Panc1 (cell line): ENCODE data around the gene SYCP3. TPM values are rescaled to one million over a fixed set of nuclear protein-coding genes. Genes with fewer than 3 reads are reported as not detected.

Experiments
- ATAC-seq: fragments of 200-7000 bp; cut with Tn5 transposase; 2 replicates; pipeline ENCODE4 v1.9.1; 2020; ENCODE audit warnings: mild to moderate bottlenecking, moderate library complexity
- BruUV-seq: library from RNA; stranded (reverse); fragments of 400-500 nt; replicated peaks from 2 replicates; lab custom pipeline; 2021; lab: Mats Ljungman, UMichigan
- CTCF ChIA-PET: fragments of 300-600 bp; sonication (Branson Sonifier 250); formaldehyde crosslinking; loops from one replicate; lab custom pipeline; 2022; ENCODE audit warnings: antibody characterized with exemption; lab: Charles Lee
- POLR2A ChIA-PET: fragments of 300-600 bp; sonication (Branson Sonifier 250); formaldehyde crosslinking; loops from one replicate; lab custom pipeline; 2022; ENCODE audit warnings: antibody characterized with exemption; lab: Charles Lee
- DNase-seq: peaks from one replicate; pipeline ENCODE4 v3.0.0-alpha.2; 2010; ENCODE audit warnings: low read depth, low spot score
- H3K27ac ChIP-seq: 2 replicates; pipeline ENCODE4 v1.5.1; 2011; ENCODE audit warnings: mild to moderate bottlenecking, low read length, inconsistent platforms
- H3K27me3 ChIP-seq: fragments of 200-500 bp; sonication (Bioruptor generic); 2 replicates; pipeline ENCODE4 v1.6.0; 2014; ENCODE audit warnings: low read length, inconsistent platforms; ENCODE audit not compliant: control insufficient read depth, insufficient read depth
- H3K36me3 ChIP-seq: fragments of 200-500 bp; sonication (Bioruptor generic); 2 replicates; pipeline ENCODE4 v1.5.1; 2014; ENCODE audit warnings: inconsistent platforms, mild to moderate bottlenecking, low read length, moderate library complexity; ENCODE audit not compliant: control insufficient read depth, insufficient read depth
- H3K4me1 ChIP-seq: 2 replicates; pipeline ENCODE4 v1.5.1; 2011; ENCODE audit warnings: inconsistent platforms, mild to moderate bottlenecking, low read length, moderate library complexity; ENCODE audit not compliant: control insufficient read depth, insufficient read depth
- H3K4me3 ChIP-seq, 2 experiments: 2 replicates each; pipeline ENCODE4 v1.5.1; 2011 to 2012; ENCODE audit warnings: low read depth in 2 of 2, low read length in 2 of 2, mild to moderate bottlenecking in 2 of 2, inconsistent platforms in 1 of 2, moderate library complexity in 1 of 2
- H3K9me3 ChIP-seq: fragments of 200-500 bp; sonication (Bioruptor generic); 2 replicates; pipeline ENCODE4 v1.5.1; 2014; ENCODE audit warnings: low read depth, mild to moderate bottlenecking, inconsistent platforms, low read length, moderate library complexity; ENCODE audit not compliant: control insufficient read depth, insufficient read depth
- POLR2AphosphoS5 ChIP-seq: IDR thresholded peaks from 2 replicates; pipeline ENCODE4 v1.6.1; 2012; ENCODE audit warnings: mild to moderate bottlenecking, low read depth, low read length, moderate library complexity
- SIN3A ChIP-seq: IDR thresholded peaks from 2 replicates; pipeline ENCODE4 v1.6.1; 2012; ENCODE audit warnings: low read depth, mild to moderate bottlenecking, low read length, moderate library complexity, borderline replicate concordance; ENCODE audit not compliant: insufficient read depth
- TCF7L2 ChIP-seq: IDR thresholded peaks from 2 replicates; pipeline ENCODE4 v1.6.1; 2011; ENCODE audit warnings: mild to moderate bottlenecking, low read depth, low read length, inconsistent platforms
- in situ Hi-C: cut with HindIII; loops from 2 replicates; pipeline ENCODE4 v1.10.0; 2016; ENCODE audit warnings: low sequenced_read_pairs, low pct_unique_long_range_greater_than_20kb
- intact Hi-C: fragments of 100-400 bp; cut with micrococcal nuclease; formaldehyde crosslinking; loops from one replicate; pipeline ENCODE4 v1.10.0; 2022; ENCODE audit not compliant: unreplicated experiment
- total RNA-seq: library from RNA; stranded (reverse); gene quantifications from one replicate; pipeline ENCODE4 v1.2.1, GENCODE V29; 2021; ENCODE audit not compliant: unreplicated experiment
- TF ChIP-seq, protein P1 (sequence below), 2 experiments: IDR thresholded peaks; 2 replicates each; pipeline ENCODE4 v1.6.1; 2011 to 2012; ENCODE audit warnings: low read depth in 2 of 2, control low read depth in 1 of 2, low read length in 1 of 2, mild to moderate bottlenecking in 1 of 2, moderate library complexity in 1 of 2; ENCODE audit not compliant: insufficient read depth in 1 of 2
- TF ChIP-seq, protein P2 (sequence below): fragments of 450-650 bp; IDR thresholded peaks from 2 replicates; pipeline ENCODE4 v1.5.1; 2017; ENCODE audit warnings: mild to moderate bottlenecking

Gene SYCP3
- total RNA-seq, 1 experiment from 2014 or later: not detected

DNA sequence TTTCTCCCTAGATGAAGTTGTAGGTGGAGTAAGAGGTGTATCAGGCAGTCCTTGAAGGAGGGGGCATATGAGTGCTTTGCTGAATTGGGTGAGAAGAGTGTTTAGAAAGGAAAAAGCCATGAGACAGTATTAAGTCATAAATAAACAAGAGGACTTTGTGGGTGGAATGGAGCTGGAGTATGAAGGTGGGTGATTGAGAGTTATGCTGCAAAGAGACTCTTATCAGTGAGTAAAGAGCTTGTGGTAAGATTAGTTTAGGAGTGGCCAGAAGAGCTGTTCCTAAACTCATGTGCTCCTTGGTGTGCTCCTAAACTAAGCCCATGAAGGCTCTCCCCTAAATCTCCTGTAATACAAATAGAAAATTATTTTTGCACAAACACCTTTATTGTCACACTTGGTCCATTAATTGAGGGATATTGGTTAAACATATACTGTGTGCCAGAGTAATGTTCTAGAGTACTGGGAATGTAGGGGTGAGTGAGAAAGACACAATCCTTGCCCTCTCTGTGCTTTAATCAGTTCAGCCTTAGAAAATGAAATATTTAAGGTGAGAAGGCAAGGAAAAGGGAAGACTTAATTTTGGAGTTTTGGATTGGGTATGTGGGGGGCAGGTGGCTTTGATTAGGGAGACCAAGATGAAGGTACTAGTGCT lies 32.0 kb downstream of the SYCP3 start:
- POLR2A ChIA-PET: no interaction called here
- H3K4me1 ChIP-seq: peaks cover 35% of the 10 kb centered on the region
- ATAC-seq (peak; percentile 78), DNase-seq (no peak)
- TF ChIP-seq, protein P1, sequence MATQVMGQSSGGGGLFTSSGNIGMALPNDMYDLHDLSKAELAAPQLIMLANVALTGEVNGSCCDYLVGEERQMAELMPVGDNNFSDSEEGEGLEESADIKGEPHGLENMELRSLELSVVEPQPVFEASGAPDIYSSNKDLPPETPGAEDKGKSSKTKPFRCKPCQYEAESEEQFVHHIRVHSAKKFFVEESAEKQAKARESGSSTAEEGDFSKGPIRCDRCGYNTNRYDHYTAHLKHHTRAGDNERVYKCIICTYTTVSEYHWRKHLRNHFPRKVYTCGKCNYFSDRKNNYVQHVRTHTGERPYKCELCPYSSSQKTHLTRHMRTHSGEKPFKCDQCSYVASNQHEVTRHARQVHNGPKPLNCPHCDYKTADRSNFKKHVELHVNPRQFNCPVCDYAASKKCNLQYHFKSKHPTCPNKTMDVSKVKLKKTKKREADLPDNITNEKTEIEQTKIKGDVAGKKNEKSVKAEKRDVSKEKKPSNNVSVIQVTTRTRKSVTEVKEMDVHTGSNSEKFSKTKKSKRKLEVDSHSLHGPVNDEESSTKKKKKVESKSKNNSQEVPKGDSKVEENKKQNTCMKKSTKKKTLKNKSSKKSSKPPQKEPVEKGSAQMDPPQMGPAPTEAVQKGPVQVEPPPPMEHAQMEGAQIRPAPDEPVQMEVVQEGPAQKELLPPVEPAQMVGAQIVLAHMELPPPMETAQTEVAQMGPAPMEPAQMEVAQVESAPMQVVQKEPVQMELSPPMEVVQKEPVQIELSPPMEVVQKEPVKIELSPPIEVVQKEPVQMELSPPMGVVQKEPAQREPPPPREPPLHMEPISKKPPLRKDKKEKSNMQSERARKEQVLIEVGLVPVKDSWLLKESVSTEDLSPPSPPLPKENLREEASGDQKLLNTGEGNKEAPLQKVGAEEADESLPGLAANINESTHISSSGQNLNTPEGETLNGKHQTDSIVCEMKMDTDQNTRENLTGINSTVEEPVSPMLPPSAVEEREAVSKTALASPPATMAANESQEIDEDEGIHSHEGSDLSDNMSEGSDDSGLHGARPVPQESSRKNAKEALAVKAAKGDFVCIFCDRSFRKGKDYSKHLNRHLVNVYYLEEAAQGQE (IDR thresholded peaks at IDR 0.05; ENCODE audit: insufficient read depth in 1 of 2, low read depth in 2 of 2, low read length in 1 of 2): no peak
- no peak for TF ChIP-seq TCF7L2
- TF ChIP-seq, protein P2, sequence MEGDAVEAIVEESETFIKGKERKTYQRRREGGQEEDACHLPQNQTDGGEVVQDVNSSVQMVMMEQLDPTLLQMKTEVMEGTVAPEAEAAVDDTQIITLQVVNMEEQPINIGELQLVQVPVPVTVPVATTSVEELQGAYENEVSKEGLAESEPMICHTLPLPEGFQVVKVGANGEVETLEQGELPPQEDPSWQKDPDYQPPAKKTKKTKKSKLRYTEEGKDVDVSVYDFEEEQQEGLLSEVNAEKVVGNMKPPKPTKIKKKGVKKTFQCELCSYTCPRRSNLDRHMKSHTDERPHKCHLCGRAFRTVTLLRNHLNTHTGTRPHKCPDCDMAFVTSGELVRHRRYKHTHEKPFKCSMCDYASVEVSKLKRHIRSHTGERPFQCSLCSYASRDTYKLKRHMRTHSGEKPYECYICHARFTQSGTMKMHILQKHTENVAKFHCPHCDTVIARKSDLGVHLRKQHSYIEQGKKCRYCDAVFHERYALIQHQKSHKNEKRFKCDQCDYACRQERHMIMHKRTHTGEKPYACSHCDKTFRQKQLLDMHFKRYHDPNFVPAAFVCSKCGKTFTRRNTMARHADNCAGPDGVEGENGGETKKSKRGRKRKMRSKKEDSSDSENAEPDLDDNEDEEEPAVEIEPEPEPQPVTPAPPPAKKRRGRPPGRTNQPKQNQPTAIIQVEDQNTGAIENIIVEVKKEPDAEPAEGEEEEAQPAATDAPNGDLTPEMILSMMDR: no peak
- TF ChIP-seq SIN3A: no peak
- TF ChIP-seq POLR2AphosphoS5: no peak
- H3K4me3 ChIP-seq: no peak overlapping the region
- intact Hi-C loops: no loop called here
- BruUV-seq: TSS peak; percentile 65
- peak overlapping the region; percentile 82 for H3K27ac ChIP-seq
- CTCF ChIA-PET: no interaction called here
- H3K36me3 ChIP-seq: no peaks in the 10 kb centered on the region; the same call in 1 of the 2 replicates
- no peaks in the 10 kb centered on the region for H3K9me3 ChIP-seq
- no peaks in the 10 kb centered on the region for H3K27me3 ChIP-seq
- in situ Hi-C loops: no loop called here

DNA sequence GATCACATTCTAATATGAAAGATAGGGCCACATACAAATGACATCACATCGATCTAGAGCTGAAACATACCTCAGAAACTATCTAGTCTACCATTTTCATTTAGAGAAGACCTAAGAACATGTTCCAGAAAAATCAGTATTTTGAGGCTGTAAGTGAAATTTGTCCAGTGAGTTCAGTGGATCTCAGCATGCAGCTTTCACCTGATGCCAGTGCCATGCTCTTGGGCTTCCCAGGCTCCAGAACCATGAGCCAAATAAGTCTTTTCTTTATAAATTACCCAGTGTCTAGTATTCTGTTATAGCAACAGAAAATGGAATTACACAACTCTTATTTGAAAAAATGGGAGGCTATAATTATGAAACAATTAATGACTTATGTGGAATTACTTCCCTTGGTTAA lies 32.9 kb downstream of the SYCP3 start:
- H3K27ac ChIP-seq: peak overlapping the region; percentile 82; the same call in 1 of the 2 replicates
- in situ Hi-C loops: no loop called here
- H3K4me1 ChIP-seq: peaks cover 36% of the 10 kb centered on the region
- BruUV-seq: no TSS peak
- CTCF ChIA-PET: no interaction called here
- POLR2A ChIA-PET: no interaction called here
- no peak overlapping the region for H3K4me3 ChIP-seq
- H3K36me3 ChIP-seq: no peaks in the 10 kb centered on the region; the same call in 1 of the 2 replicates
- intact Hi-C loops: no loop called here
- DNase-seq (no peak), ATAC-seq (no peak)
- H3K27me3 ChIP-seq: no peaks in the 10 kb centered on the region
- no peak for TF ChIP-seq TCF7L2
- no peak for TF ChIP-seq SIN3A
- TF ChIP-seq POLR2AphosphoS5: no peak
- TF ChIP-seq, protein P2: no peak
- TF ChIP-seq, protein P1 (IDR thresholded peaks at IDR 0.05; ENCODE audit: insufficient read depth in 1 of 2, low read depth in 2 of 2, low read length in 1 of 2): no peak
- no peaks in the 10 kb centered on the region for H3K9me3 ChIP-seq
